NCI-H2196 treated with DMSO at 0.1 percent for 48 hours (cell line): ENCODE data around the gene SERTAD4.

ENCODE experiments used
- DNase-seq: peaks from one replicate; lab custom pipeline; 2025; ENCODE audit not compliant: unreplicated experiment; lab: John Stamatoyannopoulos, UW

Gene SERTAD4

DNA sequence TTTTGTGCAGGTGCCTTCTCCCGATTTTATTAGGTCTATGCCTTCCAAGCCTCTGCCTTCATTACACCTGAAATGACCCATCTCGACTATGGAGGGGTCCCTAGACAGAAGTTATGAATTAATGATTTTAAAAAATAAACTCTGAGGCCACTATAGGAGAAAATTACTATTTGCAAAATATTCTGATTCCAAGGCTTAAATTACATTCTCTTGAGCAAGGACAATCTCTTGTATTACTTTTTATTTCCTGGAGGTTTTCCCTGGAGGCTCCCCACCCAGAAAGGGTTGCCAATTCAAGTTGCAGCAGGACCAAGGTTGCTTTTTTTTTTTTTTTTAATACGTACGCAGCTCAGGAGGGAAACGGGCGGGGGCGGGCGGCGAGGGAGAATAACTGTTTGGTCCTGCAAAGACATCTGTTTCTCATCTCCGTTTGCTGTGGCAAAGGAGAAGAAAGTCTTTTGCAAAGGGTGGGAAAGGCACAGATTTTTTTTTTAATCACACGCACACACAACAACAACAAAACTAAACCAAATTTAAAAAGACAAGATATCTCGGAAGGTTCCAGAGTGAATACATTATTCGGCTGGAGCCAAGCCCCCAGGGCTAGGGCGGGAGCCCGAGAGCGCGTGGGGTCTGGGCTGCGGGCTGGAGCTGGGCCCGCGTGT is 618 bp upstream of the SERTAD4 start:
- DNase-seq: no peak

- DNase-seq: no peak
These were observed 559 bp downstream of the SERTAD4 start for GRCh38 chr1:210233216-210233494.

GRCh38 chr1:210233495-210234328 is 1.1 kb downstream of the SERTAD4 start:
- DNase-seq: peak; percentile 30

DNA sequence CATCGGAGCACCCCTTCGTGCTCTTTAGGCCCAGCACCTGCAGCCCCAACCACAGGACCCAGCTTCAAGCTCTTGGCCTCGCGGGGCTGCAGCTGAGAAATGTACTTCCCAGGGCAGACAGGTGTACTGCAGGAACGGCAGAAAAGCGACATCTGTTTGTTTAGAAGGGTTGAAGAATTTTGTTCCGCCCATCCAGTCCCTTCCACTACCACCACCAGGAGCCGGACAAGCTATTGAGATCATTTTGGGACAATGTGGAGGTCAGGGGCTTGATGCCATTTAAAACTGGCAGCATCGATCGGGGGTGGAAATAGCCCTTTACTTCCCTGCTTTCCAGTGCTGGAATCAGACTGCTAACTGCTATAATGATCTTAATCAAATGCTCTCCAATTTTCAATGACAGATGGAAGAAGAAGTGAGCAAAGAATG is 1.7 kb downstream of the SERTAD4 start:
- no peak for DNase-seq

GRCh38 chr1:210235363-210236053 is 2.9 kb downstream of the SERTAD4 start:
- no peak for DNase-seq

GRCh38 chr1:210236386-210236839 is 3.8 kb downstream of the SERTAD4 start:
- no peak for DNase-seq

DNA sequence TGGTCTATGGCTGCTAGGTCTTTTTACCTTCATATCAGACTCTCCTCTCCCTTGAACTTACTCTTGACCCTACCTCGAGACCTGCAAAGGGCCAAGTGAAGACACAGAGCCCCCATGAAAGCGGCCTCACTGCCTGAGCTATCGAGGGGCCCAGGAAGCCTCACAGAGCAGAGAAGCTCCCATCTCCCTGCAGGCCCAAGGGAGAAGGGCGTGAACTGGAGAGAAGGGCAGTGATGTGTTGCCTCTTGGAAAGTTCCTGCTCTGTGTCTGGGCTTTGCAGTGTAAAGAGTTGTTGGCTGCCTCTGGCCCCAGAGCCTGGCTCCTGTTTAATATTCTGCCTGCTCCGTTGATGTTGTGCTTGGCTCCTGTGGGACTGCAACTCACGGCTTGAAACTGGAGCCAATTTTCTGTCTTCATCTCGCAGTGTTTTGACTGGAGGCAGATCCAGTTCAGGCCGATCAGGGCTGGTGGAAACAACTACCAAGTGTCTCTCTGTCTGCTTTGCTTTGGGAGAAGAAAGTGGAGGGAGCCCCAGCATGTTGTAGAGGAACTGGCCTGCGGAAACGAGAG is 4.3 kb downstream of the SERTAD4 start:
- DNase-seq: no peak

DNA sequence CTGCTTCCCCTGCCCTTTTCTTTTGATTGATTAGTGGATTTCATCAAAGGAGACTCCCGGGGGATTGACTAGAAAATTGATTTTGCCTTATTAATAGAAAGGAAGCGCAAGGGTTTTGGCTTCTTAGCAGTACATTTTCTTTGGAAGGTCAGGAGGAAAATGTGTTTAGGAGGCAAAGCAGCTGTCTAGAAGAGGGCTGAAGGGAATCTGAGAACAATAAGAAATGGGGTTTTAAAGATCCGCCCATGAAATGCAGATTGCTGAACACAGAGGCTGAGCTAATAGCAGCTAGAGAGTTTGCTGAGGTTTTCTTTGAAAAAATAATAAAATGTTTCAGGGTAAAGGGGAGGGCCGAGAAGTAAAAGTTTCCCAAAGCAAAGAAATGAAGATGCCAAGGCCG is 4.9 kb downstream of the SERTAD4 start:
- no peak for DNase-seq

GRCh38 chr1:210237981-210238380 is 5.4 kb downstream of the SERTAD4 start:
- DNase-seq: no peak

- DNase-seq: no peak
These were observed 6.9 kb downstream of the SERTAD4 start for GRCh38 chr1:210239349-210240111.

- no peak for DNase-seq
These were observed 8.5 kb downstream of the SERTAD4 start for GRCh38 chr1:210241121-210241520.

GRCh38 chr1:210244746-210245367 is 12.3 kb downstream of the SERTAD4 start:
- no peak for DNase-seq

GRCh38 chr1:210246447-210246846 is 13.9 kb downstream of the SERTAD4 start:
- no peak for DNase-seq

DNA sequence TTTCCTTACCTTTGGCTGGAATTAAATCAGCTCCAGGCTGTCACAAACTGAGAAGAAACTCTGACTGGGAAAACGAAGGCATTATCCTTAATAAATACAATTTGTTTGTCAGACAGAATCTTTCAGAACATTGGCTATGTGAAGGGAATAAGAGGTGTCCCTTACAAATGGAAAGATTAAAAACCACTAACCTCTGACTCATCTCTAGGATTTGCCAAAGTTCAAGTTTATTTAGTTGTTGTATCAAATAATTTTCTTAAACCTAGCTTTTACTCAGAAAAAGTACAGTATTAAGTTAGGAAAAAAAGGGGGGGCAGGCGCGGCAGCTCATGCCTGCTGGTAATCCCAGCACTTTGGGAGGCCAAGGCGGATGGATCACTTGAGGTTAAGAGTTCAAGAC is 15.7 kb downstream of the SERTAD4 start:
- no peak for DNase-seq

DNA sequence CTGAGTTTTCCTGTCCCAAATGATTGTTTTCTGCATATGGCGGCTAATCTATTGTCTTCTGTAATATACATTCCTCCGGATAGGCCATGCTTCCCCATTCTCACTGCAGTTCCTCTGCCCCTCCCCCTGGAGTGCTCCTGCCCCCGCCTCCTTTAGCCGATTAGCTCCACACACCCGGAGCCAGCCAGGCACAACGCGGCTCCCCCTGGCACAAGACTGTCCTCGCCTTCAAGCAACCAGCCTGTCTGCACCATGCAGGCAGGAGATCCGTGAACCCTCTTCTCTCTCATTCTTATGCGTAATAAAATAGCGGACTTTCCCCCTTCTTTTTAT is 18.0 kb downstream of the SERTAD4 start:
- peak; percentile 14 for DNase-seq

- peak; percentile 79 for DNase-seq
These were observed 18.5 kb downstream of the SERTAD4 start for GRCh38 chr1:210250998-210251679.

GRCh38 chr1:210251680-210252490 is 19.3 kb downstream of the SERTAD4 start:
- DNase-seq: no peak

GRCh38 chr1:210252621-210253051 is 20.0 kb downstream of the SERTAD4 start:
- DNase-seq: no peak

GRCh38 chr1:210254298-210254697 is 21.7 kb downstream of the SERTAD4 start:
- no peak for DNase-seq
